ENCODE measurements around the gene PPP1R7.

PPP1R7 gene

DNA sequence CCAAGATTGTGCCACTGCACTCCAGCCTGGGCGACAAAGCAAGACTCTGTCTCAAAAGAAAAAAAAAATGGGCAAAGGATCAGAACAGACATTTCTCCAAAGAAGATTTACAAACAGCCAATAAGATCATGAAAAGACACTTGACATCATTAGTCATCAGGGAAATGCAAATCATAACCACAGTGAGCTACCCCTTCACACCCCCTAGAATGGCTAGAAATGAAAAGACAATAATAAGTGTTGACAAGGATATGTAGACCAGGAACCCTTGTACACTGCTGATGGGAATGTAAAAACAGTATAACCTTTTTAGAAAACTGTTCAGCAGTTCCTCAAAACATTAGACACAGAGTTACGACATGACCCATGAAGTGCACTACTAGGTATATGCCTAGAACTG is 29.8 kb upstream of the PPP1R7 start:
- Histone ChIP-seq H4K20me1 (ENCODE audit: insufficient read depth, low read length) (peaks cover 6% of the 10 kb centered on the region; the same call in 1 of the 2 replicates), H2AFZ (ENCODE audit: low read depth, low read length) (no peak overlapping the region), H3K4me3 (ENCODE audit: low read depth in 1 of 2, low read length in 2 of 2) (no peak overlapping the region), H3K4me1 (ENCODE audit: insufficient read depth, low read length) (no peaks in the 10 kb centered on the region), H3K36me3 (ENCODE audit: insufficient read depth, low read length) (peaks cover 55% of the 10 kb centered on the region), H3K9ac (ENCODE audit: low read depth, low read length) (no peak overlapping the region), H3K27ac (ENCODE audit: low read length) (no peak overlapping the region), H3K9me3 (ENCODE audit: insufficient read depth, low read length, severe bottlenecking) (no peaks in the 10 kb centered on the region), H3K27me3 (ENCODE audit: insufficient read depth, low read length, poor library complexity) (no peaks in the 10 kb centered on the region), H3K79me2 (ENCODE audit: insufficient read depth, low read length) (no peaks in the 10 kb centered on the region), H3K4me2 (ENCODE audit: insufficient read depth, low read length) (no peak overlapping the region)
- no peak for TF ChIP-seq EZH2 (IDR thresholded peaks at IDR 0.05; ENCODE audit: borderline replicate concordance, low read depth, low read length, severe bottlenecking)
- TF ChIP-seq, protein P1, sequence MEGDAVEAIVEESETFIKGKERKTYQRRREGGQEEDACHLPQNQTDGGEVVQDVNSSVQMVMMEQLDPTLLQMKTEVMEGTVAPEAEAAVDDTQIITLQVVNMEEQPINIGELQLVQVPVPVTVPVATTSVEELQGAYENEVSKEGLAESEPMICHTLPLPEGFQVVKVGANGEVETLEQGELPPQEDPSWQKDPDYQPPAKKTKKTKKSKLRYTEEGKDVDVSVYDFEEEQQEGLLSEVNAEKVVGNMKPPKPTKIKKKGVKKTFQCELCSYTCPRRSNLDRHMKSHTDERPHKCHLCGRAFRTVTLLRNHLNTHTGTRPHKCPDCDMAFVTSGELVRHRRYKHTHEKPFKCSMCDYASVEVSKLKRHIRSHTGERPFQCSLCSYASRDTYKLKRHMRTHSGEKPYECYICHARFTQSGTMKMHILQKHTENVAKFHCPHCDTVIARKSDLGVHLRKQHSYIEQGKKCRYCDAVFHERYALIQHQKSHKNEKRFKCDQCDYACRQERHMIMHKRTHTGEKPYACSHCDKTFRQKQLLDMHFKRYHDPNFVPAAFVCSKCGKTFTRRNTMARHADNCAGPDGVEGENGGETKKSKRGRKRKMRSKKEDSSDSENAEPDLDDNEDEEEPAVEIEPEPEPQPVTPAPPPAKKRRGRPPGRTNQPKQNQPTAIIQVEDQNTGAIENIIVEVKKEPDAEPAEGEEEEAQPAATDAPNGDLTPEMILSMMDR (IDR thresholded peaks at IDR 0.05; ENCODE audit: borderline replicate concordance, extremely low read depth, low read length, poor library complexity, severe bottlenecking): no peak
- no peak for DNase-seq
- ATAC-seq (ENCODE audit: insufficient read depth, low read depth): no peak

DNA sequence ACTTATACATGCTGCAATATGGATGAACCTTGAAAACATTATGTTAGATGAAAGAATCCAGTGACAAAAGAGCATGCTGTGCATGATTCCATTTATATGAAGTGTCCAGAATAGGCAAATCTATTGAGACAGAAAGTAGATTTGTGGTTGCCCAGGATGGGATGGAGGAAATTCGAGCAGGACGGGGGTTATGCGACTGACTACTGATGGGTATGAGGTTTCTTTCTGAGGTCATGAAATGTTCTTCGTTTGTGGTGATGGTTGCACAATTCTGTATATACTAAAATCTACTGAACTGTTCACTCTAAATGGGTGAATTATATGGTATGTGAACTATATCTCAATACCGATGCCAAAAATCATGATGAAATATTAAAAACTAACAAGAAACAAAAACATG is 29.3 kb upstream of the PPP1R7 start:
- DNase-seq (no peak), ATAC-seq (ENCODE audit: insufficient read depth, low read depth) (no peak)
- no peaks in the 10 kb centered on the region for H3K9me3 ChIP-seq (ENCODE audit: insufficient read depth, low read length, severe bottlenecking)
- no peaks in the 10 kb centered on the region for H3K27me3 ChIP-seq (ENCODE audit: insufficient read depth, low read length, poor library complexity)
- no peak overlapping the region for H2AFZ ChIP-seq (ENCODE audit: low read depth, low read length)
- TF ChIP-seq EZH2 (IDR thresholded peaks at IDR 0.05; ENCODE audit: borderline replicate concordance, low read depth, low read length, severe bottlenecking): no peak
- TF ChIP-seq, protein P1 (IDR thresholded peaks at IDR 0.05; ENCODE audit: borderline replicate concordance, extremely low read depth, low read length, poor library complexity, severe bottlenecking): no peak
- H3K27ac ChIP-seq (ENCODE audit: low read length): no peak overlapping the region
- H3K4me3 ChIP-seq (ENCODE audit: low read depth in 1 of 2, low read length in 2 of 2): no peak overlapping the region
- H4K20me1 ChIP-seq (ENCODE audit: insufficient read depth, low read length): peaks cover 5% of the 10 kb centered on the region; the same call in 1 of the 2 replicates
- H3K79me2 ChIP-seq (ENCODE audit: insufficient read depth, low read length): no peaks in the 10 kb centered on the region
- H3K4me2 ChIP-seq (ENCODE audit: insufficient read depth, low read length): no peak overlapping the region
- peaks cover 54% of the 10 kb centered on the region for H3K36me3 ChIP-seq (ENCODE audit: insufficient read depth, low read length)
- no peaks in the 10 kb centered on the region for H3K4me1 ChIP-seq (ENCODE audit: insufficient read depth, low read length)
- H3K9ac ChIP-seq (ENCODE audit: low read depth, low read length): no peak overlapping the region

DNA sequence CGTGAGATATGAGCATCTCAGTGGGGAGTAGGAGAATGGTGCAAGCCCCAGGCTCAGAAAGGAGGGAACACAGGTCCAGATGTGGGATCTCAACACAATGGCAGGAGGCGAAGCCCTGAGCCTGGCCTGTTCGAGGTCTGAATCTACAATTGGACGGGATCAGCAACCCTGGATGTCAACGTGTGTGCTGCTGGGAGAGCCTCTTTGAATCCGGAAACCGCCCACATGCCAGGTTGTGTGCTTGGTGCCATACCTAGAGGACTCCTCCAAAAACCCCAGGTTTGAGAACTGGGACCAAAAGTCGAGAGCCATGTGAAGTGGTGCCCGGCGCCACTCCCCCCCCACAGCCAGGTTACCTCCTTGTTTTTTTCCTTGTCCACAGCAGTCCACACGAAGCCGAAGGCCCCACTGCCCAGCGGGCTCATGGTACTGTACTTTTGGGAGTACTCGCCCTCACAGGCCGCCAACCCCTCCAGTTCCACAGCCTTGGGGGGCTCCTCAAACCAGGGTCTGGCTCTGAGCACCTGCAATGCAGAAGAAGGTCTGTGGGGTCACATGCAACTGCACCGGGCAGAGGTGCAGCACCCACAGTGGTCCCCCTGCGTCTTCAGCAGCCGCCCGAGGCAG is 27.8 kb upstream of the PPP1R7 start:
- H3K4me2 ChIP-seq (ENCODE audit: insufficient read depth, low read length): no peak overlapping the region
- no peak overlapping the region for H2AFZ ChIP-seq (ENCODE audit: low read depth, low read length)
- peaks cover 56% of the 10 kb centered on the region for H3K36me3 ChIP-seq (ENCODE audit: insufficient read depth, low read length)
- H3K4me3 ChIP-seq (ENCODE audit: low read depth in 1 of 2, low read length in 2 of 2): no peak overlapping the region
- H3K9me3 ChIP-seq (ENCODE audit: insufficient read depth, low read length, severe bottlenecking): no peaks in the 10 kb centered on the region
- ATAC-seq (ENCODE audit: insufficient read depth, low read depth) (no peak), DNase-seq (no peak)
- no peaks in the 10 kb centered on the region for H3K79me2 ChIP-seq (ENCODE audit: insufficient read depth, low read length)
- no peaks in the 10 kb centered on the region for H3K4me1 ChIP-seq (ENCODE audit: insufficient read depth, low read length)
- TF ChIP-seq, protein P1 (IDR thresholded peaks at IDR 0.05; ENCODE audit: borderline replicate concordance, extremely low read depth, low read length, poor library complexity, severe bottlenecking): no peak
- TF ChIP-seq EZH2 (IDR thresholded peaks at IDR 0.05; ENCODE audit: borderline replicate concordance, low read depth, low read length, severe bottlenecking): no peak
- 0 out of 2 replicates have a peak, but pooled peaks cover 3% of the 10 kb centered on the region for H4K20me1 ChIP-seq (ENCODE audit: insufficient read depth, low read length)
- no peak overlapping the region for H3K9ac ChIP-seq (ENCODE audit: low read depth, low read length)
- H3K27me3 ChIP-seq (ENCODE audit: insufficient read depth, low read length, poor library complexity): no peaks in the 10 kb centered on the region
- no peak overlapping the region for H3K27ac ChIP-seq (ENCODE audit: low read length)

All from DND-41 (cell line).